K562 (cell line): ENCODE measurements around the gene RNF224. TPM values are rescaled to one million over a fixed set of nuclear protein-coding genes. Genes with fewer than 3 reads are reported as not detected.

ENCODE experiments used
- ATAC-seq: fragments of 200-7000 bp; cut with Tn5 transposase; 3 replicates; pipeline ENCODE4 v1.9.1; 2020; ENCODE audit warnings: moderate library complexity
- BruUV-seq: library from RNA; stranded (reverse); fragments of 400-500 nt; replicated peaks from 2 replicates; lab custom pipeline; 2021; lab: Mats Ljungman, UMichigan
- CTCF ChIA-PET: fragments of 300-600 bp; formaldehyde crosslinking; extraction: SDS; loops from one replicate; lab custom pipeline; 2021; ENCODE audit warnings: low intra/inter-chr PET ratio; lab: Yijun Ruan, JAX
- POLR2A ChIA-PET: fragments of 300-600, 350-650 bp; sonication (Branson Sonifier 250); formaldehyde crosslinking; extraction: SDS; loops from one replicate; lab custom pipeline; 2021; ENCODE audit warnings: antibody characterized with exemption, inconsistent platforms; lab: Yijun Ruan, JAX
- DNase-seq, 4 experiments: peaks; one replicate each; pipeline versions ENCODE4 v3.0.0 to v3.0.0-alpha.2; 2011 to 2018; ENCODE audit warnings: low spot score in 3 of 4, mixed read lengths in 3 of 4; ENCODE audit errors: extremely low read depth in 1 of 4
- FAIRE-seq: peaks from 2 replicates; lab custom pipeline; 2011; peaks lifted over from hg19 to GRCh38; lab: Jason Lieb, UNC
- H2AFZ ChIP-seq: 2 replicates; pipeline ENCODE4 v1.6.0; 2011; ENCODE audit warnings: low read depth, low read length, control low read depth, inconsistent platforms
- H3K27ac ChIP-seq: fragments of 200-600 bp; 3 replicates; pipeline ENCODE4 v1.8.0; 2011; ENCODE audit warnings: low read depth, mild to moderate bottlenecking, control low read depth, inconsistent platforms, low read length, moderate library complexity, mixed read lengths; ENCODE audit errors: extremely low read depth
- H3K27me3 ChIP-seq, 2 experiments: fragments of 300-600 bp in 1 of 2; 2 replicates in 1 of 2; 3 replicates in 1 of 2; pipeline versions ENCODE4 v1.6.0 to v1.8.0; 2011; ENCODE audit warnings: inconsistent platforms in 2 of 2, low read length in 2 of 2, mild to moderate bottlenecking in 1 of 2, mixed read lengths in 1 of 2, moderate library complexity in 1 of 2; ENCODE audit not compliant: control insufficient read depth in 2 of 2, insufficient read depth in 2 of 2
- H3K36me3 ChIP-seq: fragments of 300-600 bp; 3 replicates; pipeline ENCODE4 v1.8.0; 2011; ENCODE audit warnings: mild to moderate bottlenecking, low read length, inconsistent platforms; ENCODE audit not compliant: control insufficient read depth, insufficient read depth
- H3K4me1 ChIP-seq, 2 experiments: fragments of 200-600 bp in 1 of 2; replicated peaks in 1 of 2; 2 replicates in 1 of 2; 3 replicates in 1 of 2; pipeline versions ENCODE4 v1.5.1 to v1.8.0; 2011; ENCODE audit warnings: inconsistent platforms in 2 of 2, low read length in 2 of 2, mild to moderate bottlenecking in 1 of 2, mixed read lengths in 1 of 2, moderate library complexity in 1 of 2; ENCODE audit not compliant: control insufficient read depth in 2 of 2, insufficient read depth in 2 of 2
- H3K4me2 ChIP-seq: 2 replicates; pipeline ENCODE4 v1.6.1; 2011; ENCODE audit warnings: low read length, control low read depth, inconsistent platforms, mixed read lengths; ENCODE audit not compliant: insufficient read depth
- H3K4me3 ChIP-seq: fragments of 200-600 bp; sonication (generic), shearing (Covaris generic); 2 replicates; pipeline ENCODE4 v1.5.1; 2016; ENCODE audit warnings: control low read depth, inconsistent platforms
- H3K79me2 ChIP-seq: fragments of 200-600 bp; 3 replicates; pipeline ENCODE4 v1.8.0; 2011; ENCODE audit warnings: low read length, inconsistent platforms; ENCODE audit not compliant: control insufficient read depth, insufficient read depth
- H3K9ac ChIP-seq, 2 experiments: 2 replicates each; pipeline versions ENCODE4 v1.6.0 to v1.6.1; 2011; ENCODE audit warnings: low read depth in 2 of 2, low read length in 2 of 2, control low read depth in 1 of 2, inconsistent platforms in 1 of 2, mild to moderate bottlenecking in 1 of 2, mixed read lengths in 1 of 2; ENCODE audit not compliant: insufficient read depth in 1 of 2
- H3K9me1 ChIP-seq: one replicate; pipeline ENCODE4 v1.6.0; 2011; ENCODE audit warnings: inconsistent platforms, mild to moderate bottlenecking, low read length, moderate library complexity; ENCODE audit not compliant: control insufficient read depth, insufficient read depth
- H3K9me3 ChIP-seq: replicated peaks from 2 replicates; pipeline ENCODE4 v1.5.1; 2011; ENCODE audit warnings: low read depth, low read length, inconsistent platforms; ENCODE audit not compliant: control insufficient read depth, insufficient read depth
- H4K20me1 ChIP-seq: replicated peaks from 2 replicates; pipeline ENCODE4 v1.6.1; 2011; ENCODE audit warnings: low read length, inconsistent platforms, mixed read lengths; ENCODE audit not compliant: control insufficient read depth, insufficient read depth
- EGR1 ChIP-seq: fragments of 450-650 bp; conservative IDR thresholded peaks from 2 replicates; pipeline ENCODE4 v1.6.1; 2017; ENCODE audit warnings: mild to moderate bottlenecking
- L3MBTL2 ChIP-seq: fragments of 450-650 bp; IDR thresholded peaks from 2 replicates; pipeline ENCODE4 v1.6.1; 2016; ENCODE audit warnings: mild to moderate bottlenecking, moderate library complexity
- PML ChIP-seq: IDR thresholded peaks from 2 replicates; pipeline ENCODE4 v1.6.1; 2012; ENCODE audit warnings: low read length, inconsistent platforms
- PTBP1 ChIP-seq: fragments of 200-400 bp; formaldehyde crosslinking; IDR thresholded peaks from 2 replicates; pipeline ENCODE4 v1.6.1; 2017; ENCODE audit warnings: low read depth, low read length
- WGBS: fragments of 100-300 bp; shearing (Covaris generic); methylation state at CpG from one replicate; pipeline ENCODE4 v1.1.6; 2016; ENCODE audit warnings: low coverage, mixed read lengths; ENCODE audit not compliant: insufficient coverage; ENCODE audit errors: missing lambda C conversion rate; 5-methylcytosine and 5-hydroxymethylcytosine counted together
- in situ Hi-C: fragments of 300-500 bp; cut with MboI; formaldehyde crosslinking; loops from 4 replicates; pipeline ENCODE4 v1.15.0; 2018; ENCODE audit warnings: inconsistent platforms, mixed read lengths
- intact Hi-C: fragments of 100-400 bp; cut with micrococcal nuclease; formaldehyde crosslinking; loops from 2 replicates; pipeline ENCODE4 v1.14.2; 2022
- polyA plus RNA-seq, 8 experiments: library from polyadenylated mRNA; depleted of rRNA in 4 of 8; stranded (reverse) in 5 of 8; unstranded in 3 of 8; fragments of >200 nt; fragmentation: Nextera tagmentation in 2 of 8; fragmentation: Illumina TruSeq in 1 of 8; extraction: Ambion mirVana in 2 of 8; extraction: Trizol in 1 of 8; gene quantifications; 2 replicates each; pipeline versions ENCODE4 v1.2.1 to v1.2.3, GENCODE V29; 2011 to 2014; ENCODE audit warnings: inconsistent platforms in 1 of 8, missing spikeins in 1 of 8
- total RNA-seq, 7 experiments: library from RNA; depleted of rRNA in 6 of 7; stranded (reverse); fragments of >200 nt in 6 of 7; fragmentation: Illumina TruSeq in 2 of 7; extraction: Trizol in 2 of 7; gene quantifications; 2 replicates each; pipeline versions ENCODE4 v1.2.1 to v1.2.3, GENCODE V29; 2011 to 2021; ENCODE audit warnings: low replicate concordance in 1 of 7
- TF ChIP-seq, protein P1 (sequence below): fragments of 450-650 bp; IDR thresholded peaks from 2 replicates; pipeline ENCODE4 v1.6.1; 2016
- TF ChIP-seq, protein P2 (sequence below), 2 experiments: IDR thresholded peaks; 2 replicates each; pipeline ENCODE4 v1.6.1; 2011; ENCODE audit warnings: borderline replicate concordance in 1 of 2, control low read depth in 1 of 2, low read depth in 1 of 2, low read length in 1 of 2, mild to moderate bottlenecking in 1 of 2, mixed read lengths in 1 of 2, moderate library complexity in 1 of 2; ENCODE audit not compliant: insufficient read depth in 1 of 2, insufficient read length in 1 of 2, poor library complexity in 1 of 2, severe bottlenecking in 1 of 2; ENCODE audit errors: extremely low read depth in 1 of 2

The RNF224 gene
- total and polyA plus RNA-seq, 9 of the 15 experiments (the other 6 are each of a cell fraction or from before 2014, with no cell fraction given): not detected

- no peak overlapping the region for H2AFZ ChIP-seq
- ATAC-seq (peak; percentile 44), DNase-seq (peak; percentile 48 to 56 (median 52)), FAIRE-seq (no peak)
- no TSS peak for BruUV-seq
- no peaks in the 10 kb centered on the region for H3K27me3 ChIP-seq
- CTCF ChIA-PET: no interaction called here
- H3K4me2 ChIP-seq: 0 out of 2 replicates have a peak overlapping the region, but pooled peaks have one; percentile 97
- H3K4me1 ChIP-seq: peaks cover 13 to 70% of the 10 kb centered on the region in 2 experiments
- in situ Hi-C loops: no loop called here
- H3K79me2 ChIP-seq: peaks cover 33% of the 10 kb centered on the region
- intact Hi-C loops: no loop called here
- WGBS: 82% methylated on average over 28 of the region's 35 CpGs
- H3K36me3 ChIP-seq: peaks cover 14% of the 10 kb centered on the region
- no peak overlapping the region for H3K27ac ChIP-seq
- no peaks in the 10 kb centered on the region for H3K9me3 ChIP-seq
- POLR2A ChIA-PET: interaction anchor here (0.6 to 8.3 kb wide), 4 partner anchors 10 to 123 kb away, joined by 3 to 221 read pairs (median 4); partner anchors contain the start of gene TUBB4B
- TF ChIP-seq L3MBTL2: no peak
- TF ChIP-seq EGR1: 0 out of 2 replicates have a peak, but pooled peaks have one; percentile 22
- TF ChIP-seq, protein P1, sequence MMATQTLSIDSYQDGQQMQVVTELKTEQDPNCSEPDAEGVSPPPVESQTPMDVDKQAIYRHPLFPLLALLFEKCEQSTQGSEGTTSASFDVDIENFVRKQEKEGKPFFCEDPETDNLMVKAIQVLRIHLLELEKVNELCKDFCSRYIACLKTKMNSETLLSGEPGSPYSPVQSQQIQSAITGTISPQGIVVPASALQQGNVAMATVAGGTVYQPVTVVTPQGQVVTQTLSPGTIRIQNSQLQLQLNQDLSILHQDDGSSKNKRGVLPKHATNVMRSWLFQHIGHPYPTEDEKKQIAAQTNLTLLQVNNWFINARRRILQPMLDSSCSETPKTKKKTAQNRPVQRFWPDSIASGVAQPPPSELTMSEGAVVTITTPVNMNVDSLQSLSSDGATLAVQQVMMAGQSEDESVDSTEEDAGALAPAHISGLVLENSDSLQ: peak; percentile 85
- TF ChIP-seq PML: no peak
- TF ChIP-seq PTBP1: no peak
- TF ChIP-seq, protein P2, sequence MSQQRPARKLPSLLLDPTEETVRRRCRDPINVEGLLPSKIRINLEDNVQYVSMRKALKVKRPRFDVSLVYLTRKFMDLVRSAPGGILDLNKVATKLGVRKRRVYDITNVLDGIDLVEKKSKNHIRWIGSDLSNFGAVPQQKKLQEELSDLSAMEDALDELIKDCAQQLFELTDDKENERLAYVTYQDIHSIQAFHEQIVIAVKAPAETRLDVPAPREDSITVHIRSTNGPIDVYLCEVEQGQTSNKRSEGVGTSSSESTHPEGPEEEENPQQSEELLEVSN (IDR thresholded peaks at IDR 0.05; ENCODE audit: borderline replicate concordance in 1 of 2, extremely low read depth in 1 of 2, insufficient read depth in 1 of 2, insufficient read length in 1 of 2, low read depth in 1 of 2, low read length in 1 of 2, poor library complexity in 1 of 2, severe bottlenecking in 1 of 2): peak in 1 of 2 experiments; percentile 10
- peak overlapping the region in 1 of 2 experiments; percentile 95; a peak in 2 of 4 replicates for H3K9ac ChIP-seq
- H3K4me3 ChIP-seq: no peak overlapping the region
- no peaks in the 10 kb centered on the region; the same call in 1 of the 2 replicates for H4K20me1 ChIP-seq
- H3K9me1 ChIP-seq: no peaks in the 10 kb centered on the region
Measured at GRCh38 chr9:137252555-137253506, 25.5 kb downstream of the RNF224 start.
